ENCODE data around the gene MYH14. TPM values are rescaled to one million over a fixed set of nuclear protein-coding genes. Genes with fewer than 3 reads are reported as not detected.
"Not testable (repeated sequence)": the region's sequence is repeated elsewhere in the genome, so short reads cannot be mapped to it uniquely, and the experiment has no call there.

MYH14 gene
- total RNA-seq, 1 donor from 2014 or later: 0.59 TPM

GRCh38 chr19:50333737-50334617 lies 130.6 kb downstream of the MYH14 start:
- Mint-ChIP-seq H3K36me3 (ENCODE audit: unreplicated experiment) (no peaks in the 10 kb centered on the region), H3K4me3 (ENCODE audit: unreplicated experiment) (peak overlapping the region; percentile 94), H3K9me3 (ENCODE audit: unreplicated experiment) (peaks cover 17% of the 10 kb centered on the region), H3K27me3 (ENCODE audit: unreplicated experiment) (peaks cover 17% of the 10 kb centered on the region), H3K4me1 (ENCODE audit: low read depth, unreplicated experiment) (peaks cover 9% of the 10 kb centered on the region), H3K27ac (ENCODE audit: unreplicated experiment) (peak overlapping the region; percentile 89)
- no peak for TF ChIP-seq CTCF (IDR thresholded peaks at IDR 0.05; ENCODE audit: partially characterized antibody, unreplicated experiment)
- peak; percentile 83 for DNase-seq

- no peak for TF ChIP-seq CTCF (IDR thresholded peaks at IDR 0.05; ENCODE audit: partially characterized antibody, unreplicated experiment)
- Mint-ChIP-seq H3K27ac (ENCODE audit: unreplicated experiment) (no peak overlapping the region), H3K4me1 (ENCODE audit: low read depth, unreplicated experiment) (peaks cover 6% of the 10 kb centered on the region), H3K9me3 (ENCODE audit: unreplicated experiment) (peaks cover 11% of the 10 kb centered on the region), H3K27me3 (ENCODE audit: unreplicated experiment) (peaks cover 15% of the 10 kb centered on the region), H3K36me3 (ENCODE audit: unreplicated experiment) (peaks cover 5% of the 10 kb centered on the region), H3K4me3 (ENCODE audit: unreplicated experiment) (peak overlapping the region; percentile 41)
- no peak for DNase-seq
Measured at GRCh38 chr19:50334741-50335421, 131.5 kb downstream of the MYH14 start.

GRCh38 chr19:50337031-50337430 lies 133.6 kb downstream of the MYH14 start:
- H3K4me3 Mint-ChIP-seq (ENCODE audit: unreplicated experiment); DNase-seq; H3K4me1 Mint-ChIP-seq (ENCODE audit: low read depth, unreplicated experiment); H3K9me3 Mint-ChIP-seq (ENCODE audit: unreplicated experiment); H3K27me3 Mint-ChIP-seq (ENCODE audit: unreplicated experiment): not testable (repeated sequence)
- peaks cover 11% of the 10 kb centered on the region for H3K36me3 Mint-ChIP-seq (ENCODE audit: unreplicated experiment)
- H3K27ac Mint-ChIP-seq (ENCODE audit: unreplicated experiment): peak overlapping the region; percentile 33

GRCh38 chr19:50340331-50340730 lies 136.9 kb downstream of the MYH14 start:
- Mint-ChIP-seq H3K27me3 (ENCODE audit: unreplicated experiment) (no peaks in the 10 kb centered on the region), H3K9me3 (ENCODE audit: unreplicated experiment) (peaks cover 1% of the 10 kb centered on the region), H3K4me1 (ENCODE audit: low read depth, unreplicated experiment) (no peaks in the 10 kb centered on the region), H3K36me3 (ENCODE audit: unreplicated experiment) (peaks cover 20% of the 10 kb centered on the region), H3K4me3 (ENCODE audit: unreplicated experiment) (no peak overlapping the region), H3K27ac (ENCODE audit: unreplicated experiment) (no peak overlapping the region)
- no peak for DNase-seq
- no peak for TF ChIP-seq CTCF (IDR thresholded peaks at IDR 0.05; ENCODE audit: partially characterized antibody, unreplicated experiment)

GRCh38 chr19:50341091-50341564 lies 137.7 kb downstream of the MYH14 start:
- Mint-ChIP-seq H3K27me3 (ENCODE audit: unreplicated experiment) (no peaks in the 10 kb centered on the region), H3K27ac (ENCODE audit: unreplicated experiment) (no peak overlapping the region), H3K36me3 (ENCODE audit: unreplicated experiment) (peaks cover 22% of the 10 kb centered on the region), H3K4me1 (ENCODE audit: low read depth, unreplicated experiment) (no peaks in the 10 kb centered on the region), H3K4me3 (ENCODE audit: unreplicated experiment) (no peak overlapping the region), H3K9me3 (ENCODE audit: unreplicated experiment) (peaks cover 1% of the 10 kb centered on the region)
- DNase-seq: no peak
- no peak for TF ChIP-seq CTCF (IDR thresholded peaks at IDR 0.05; ENCODE audit: partially characterized antibody, unreplicated experiment)

Data from glutamatergic neuron (in vitro differentiated cells).